Peyer's patch (tissue), 4 donors: ENCODE measurements around the gene PTGR2.

Experiments used
- POLR2A ChIP-seq, 2 donors: fragments of 450-650 bp; IDR thresholded peaks; one replicate each; pipeline ENCODE4 v1.5.1; 2017; ENCODE audit warnings: antibody characterized with exemption in 2 of 2, mild to moderate bottlenecking in 2 of 2, moderate library complexity in 2 of 2
- TF ChIP-seq, protein P1 (sequence below), 6 experiments: fragments of 450-650 bp in 4 of 6; fragments of 200-600 bp in 2 of 6; sonication (generic) in 1 of 6; IDR thresholded peaks; one replicate each; pipeline ENCODE4 v1.5.1; 2017 to 2019; ENCODE audit warnings: antibody characterized with exemption in 6 of 6, mild to moderate bottlenecking in 3 of 6, moderate library complexity in 1 of 6

DNA sequence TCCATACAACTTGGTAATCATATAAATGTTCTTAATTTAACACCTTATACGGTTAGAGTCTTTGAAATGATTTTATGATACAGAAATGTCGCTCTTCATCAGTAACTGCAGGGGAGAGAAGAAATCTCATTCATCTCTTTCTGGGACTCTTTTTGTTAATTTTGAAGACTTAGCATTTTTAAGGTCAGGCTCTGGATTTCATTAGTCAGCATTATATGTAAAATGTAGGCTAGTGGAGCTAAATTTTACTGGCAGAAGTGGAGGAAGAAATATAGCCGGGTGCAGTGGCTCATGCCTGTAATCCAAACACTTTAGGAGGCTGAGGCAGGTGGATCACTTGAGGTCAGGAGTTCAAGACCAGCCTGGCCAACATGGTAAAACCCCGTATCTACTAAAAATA is 4.7 kb upstream of the PTGR2 start:
- no peak for TF ChIP-seq POLR2A (IDR thresholded peaks at IDR 0.05)
- TF ChIP-seq, protein P1, sequence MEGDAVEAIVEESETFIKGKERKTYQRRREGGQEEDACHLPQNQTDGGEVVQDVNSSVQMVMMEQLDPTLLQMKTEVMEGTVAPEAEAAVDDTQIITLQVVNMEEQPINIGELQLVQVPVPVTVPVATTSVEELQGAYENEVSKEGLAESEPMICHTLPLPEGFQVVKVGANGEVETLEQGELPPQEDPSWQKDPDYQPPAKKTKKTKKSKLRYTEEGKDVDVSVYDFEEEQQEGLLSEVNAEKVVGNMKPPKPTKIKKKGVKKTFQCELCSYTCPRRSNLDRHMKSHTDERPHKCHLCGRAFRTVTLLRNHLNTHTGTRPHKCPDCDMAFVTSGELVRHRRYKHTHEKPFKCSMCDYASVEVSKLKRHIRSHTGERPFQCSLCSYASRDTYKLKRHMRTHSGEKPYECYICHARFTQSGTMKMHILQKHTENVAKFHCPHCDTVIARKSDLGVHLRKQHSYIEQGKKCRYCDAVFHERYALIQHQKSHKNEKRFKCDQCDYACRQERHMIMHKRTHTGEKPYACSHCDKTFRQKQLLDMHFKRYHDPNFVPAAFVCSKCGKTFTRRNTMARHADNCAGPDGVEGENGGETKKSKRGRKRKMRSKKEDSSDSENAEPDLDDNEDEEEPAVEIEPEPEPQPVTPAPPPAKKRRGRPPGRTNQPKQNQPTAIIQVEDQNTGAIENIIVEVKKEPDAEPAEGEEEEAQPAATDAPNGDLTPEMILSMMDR (IDR thresholded peaks at IDR 0.05): no peak
